ENCODE data around the gene VGF.
"Not testable (repeated sequence)": the region's sequence is repeated elsewhere in the genome, so short reads cannot be mapped to it uniquely, and the experiment has no call there.

VGF gene

DNA sequence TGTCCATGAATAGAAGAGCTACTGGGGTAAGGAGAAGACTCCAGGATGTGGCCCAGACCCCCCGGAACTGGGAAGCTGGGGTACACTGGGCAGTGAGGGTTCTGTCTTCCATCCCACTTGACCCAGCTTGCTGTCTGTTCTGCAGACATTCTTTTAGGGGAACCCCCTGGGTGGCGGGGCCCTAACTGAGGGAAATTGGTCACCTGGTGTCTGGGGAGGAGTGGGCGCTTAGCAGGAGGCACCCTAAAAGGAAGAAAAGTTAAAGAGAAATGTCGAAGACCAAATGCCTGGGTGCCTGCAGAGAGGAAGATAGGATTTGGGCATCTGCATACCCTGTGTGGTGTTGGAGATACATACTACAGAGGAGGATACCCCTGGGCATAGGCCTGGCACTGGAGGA, 10.1 kb downstream of the VGF start:
- Mint-ChIP-seq H3K4me1 (peaks cover 14 to 41% of the 10 kb centered on the region in 2 donors), H3K27me3 (peaks cover 0 to 4% of the 10 kb centered on the region in 2 donors), H3K27ac (peak overlapping the region; percentile 52), H3K4me3 (peak overlapping the region; percentile 89 to 91), H3K36me3 (peaks cover 24 to 42% of the 10 kb centered on the region in 2 donors), H3K9me3 (peaks cover 3 to 4% of the 10 kb centered on the region in 2 donors)
- ATAC-seq (replicated peaks): no peak
- DNase-seq: no peak

DNA sequence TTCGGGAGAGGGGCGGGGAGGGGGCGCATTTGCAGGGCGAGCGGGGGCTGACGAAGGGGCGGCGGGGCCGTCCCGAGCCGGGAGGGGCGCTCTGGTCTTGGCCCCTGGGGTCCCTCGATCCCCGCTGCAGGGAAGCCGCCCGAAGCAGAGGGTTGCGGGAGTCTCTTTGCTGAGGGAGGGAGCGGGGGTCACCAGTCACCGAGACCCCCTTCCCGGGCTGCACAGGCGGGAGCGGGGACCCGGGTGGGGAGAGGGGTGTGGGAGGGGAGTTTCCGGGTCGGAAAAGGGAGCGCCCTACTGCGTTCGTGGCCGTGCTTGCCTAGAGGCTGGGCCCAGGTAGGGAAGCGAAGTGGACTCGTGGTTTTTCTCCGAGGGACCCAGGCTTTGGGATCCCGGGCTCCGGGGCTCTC, 10.7 kb downstream of the VGF start:
- peak overlapping the region; percentile 89 to 91 for H3K4me3 Mint-ChIP-seq
- no peak overlapping the region for H3K27ac Mint-ChIP-seq
- H3K4me1 Mint-ChIP-seq: peaks cover 14 to 41% of the 10 kb centered on the region in 2 donors
- ATAC-seq (replicated peaks): peak; percentile 39 to 49
- peaks cover 3 to 4% of the 10 kb centered on the region in 2 donors for H3K9me3 Mint-ChIP-seq
- DNase-seq: no peak
- H3K36me3 Mint-ChIP-seq: peaks cover 19 to 36% of the 10 kb centered on the region in 2 donors
- H3K27me3 Mint-ChIP-seq: peaks cover 3 to 6% of the 10 kb centered on the region in 2 donors

DNA sequence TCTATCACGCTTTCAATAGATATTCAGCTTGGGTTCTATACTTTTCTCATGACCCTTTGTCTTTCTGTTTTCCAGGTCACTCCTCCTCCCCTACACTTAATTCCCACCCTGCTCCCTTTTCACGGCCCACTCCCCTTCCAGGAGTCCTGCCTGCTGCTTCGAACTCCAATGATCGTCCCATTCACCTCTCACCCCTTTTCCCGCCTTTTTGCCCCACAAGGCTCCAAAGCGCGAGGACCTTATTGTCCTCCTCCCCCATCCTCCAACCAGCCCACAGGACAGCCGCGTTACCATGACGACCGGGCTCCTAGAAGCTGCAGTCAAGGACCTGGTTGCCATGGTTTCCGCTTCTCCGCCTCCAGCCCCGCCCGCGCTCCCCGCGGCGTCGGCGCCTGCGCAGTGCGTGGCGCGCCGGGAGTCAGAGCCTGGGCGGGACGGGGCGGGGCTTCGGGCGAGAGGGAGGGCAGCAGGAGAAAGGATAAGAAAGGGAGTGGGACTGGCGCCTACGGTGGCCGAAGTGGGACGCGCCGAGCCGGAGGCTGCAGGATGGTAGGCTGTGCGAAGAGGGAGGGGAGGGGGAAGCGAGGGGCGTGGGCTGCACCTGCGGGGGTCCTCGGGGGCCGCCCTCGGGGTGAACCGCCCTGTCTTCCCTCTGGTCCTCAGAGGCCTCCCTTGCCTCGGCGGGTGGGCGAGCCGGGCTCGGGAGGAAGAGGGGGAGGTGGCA, 11.2 kb downstream of the VGF start, which contains the start of gene AP1S1:
Gene AP1S1 (plus strand): TSS at position 508 of the 724 bp plus-strand sequence. CDS start 39 bp downstream, at position 547.
- Mint-ChIP-seq H3K27ac (peak within 1 kb of the TSS; percentile 90), H3K9me3 (peaks cover 3 to 4% of the 10 kb centered on the region in 2 donors), H3K36me3 (peaks cover 13 to 30% of the 10 kb centered on the region in 2 donors), H3K27me3 (peaks cover 9 to 12% of the 10 kb centered on the region in 2 donors), H3K4me3 (peak within 1 kb of the TSS; percentile 89 to 91), H3K4me1 (peaks cover 14 to 41% of the 10 kb centered on the region in 2 donors)
- DNase-seq: peak; percentile 89
- ATAC-seq (replicated peaks): peak; percentile 87 to 89

DNA sequence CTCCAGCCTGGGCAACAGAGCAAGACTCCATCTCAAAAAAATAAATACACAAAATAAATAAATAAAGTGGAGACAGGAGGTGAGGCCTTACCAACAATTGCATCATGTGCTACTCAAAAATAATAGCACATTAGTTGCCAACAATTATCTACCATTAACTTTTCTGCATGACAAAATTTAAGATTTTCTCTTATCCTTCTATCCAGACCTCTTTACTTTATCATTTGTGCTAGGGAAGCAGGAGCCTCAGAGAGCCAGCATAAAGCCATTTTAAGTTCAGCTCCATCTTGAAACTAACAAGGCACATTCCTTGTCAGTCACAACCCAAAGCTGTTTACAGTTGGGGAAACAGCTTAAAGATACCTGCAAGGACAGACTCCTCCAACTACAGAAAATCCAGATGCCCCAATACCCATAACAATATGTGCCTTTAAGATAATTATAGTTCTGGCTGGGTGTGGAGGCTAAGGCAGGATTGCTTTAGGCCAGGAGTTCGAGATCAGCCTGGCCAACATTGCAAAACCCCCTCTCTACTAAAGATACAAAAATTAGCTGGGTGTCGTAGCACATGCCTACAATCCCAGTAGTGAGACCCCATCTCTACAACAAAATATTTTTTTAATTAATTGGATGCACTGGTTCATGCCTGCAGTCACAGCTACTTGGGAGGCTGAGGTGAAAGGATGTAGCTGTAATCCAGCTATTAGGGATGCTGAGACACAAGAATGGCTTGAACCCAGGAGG, 13.3 kb downstream of the VGF start:
- Mint-ChIP-seq H3K27ac (no peak overlapping the region), H3K9me3 (peaks cover 3 to 4% of the 10 kb centered on the region in 2 donors), H3K27me3 (peaks cover 17 to 20% of the 10 kb centered on the region in 2 donors), H3K36me3 (peaks cover 7 to 15% of the 10 kb centered on the region in 2 donors), H3K4me3 (no peak overlapping the region), H3K4me1 (peaks cover 14 to 33% of the 10 kb centered on the region in 2 donors)
- no peak for ATAC-seq (replicated peaks)
- DNase-seq: no peak

DNA sequence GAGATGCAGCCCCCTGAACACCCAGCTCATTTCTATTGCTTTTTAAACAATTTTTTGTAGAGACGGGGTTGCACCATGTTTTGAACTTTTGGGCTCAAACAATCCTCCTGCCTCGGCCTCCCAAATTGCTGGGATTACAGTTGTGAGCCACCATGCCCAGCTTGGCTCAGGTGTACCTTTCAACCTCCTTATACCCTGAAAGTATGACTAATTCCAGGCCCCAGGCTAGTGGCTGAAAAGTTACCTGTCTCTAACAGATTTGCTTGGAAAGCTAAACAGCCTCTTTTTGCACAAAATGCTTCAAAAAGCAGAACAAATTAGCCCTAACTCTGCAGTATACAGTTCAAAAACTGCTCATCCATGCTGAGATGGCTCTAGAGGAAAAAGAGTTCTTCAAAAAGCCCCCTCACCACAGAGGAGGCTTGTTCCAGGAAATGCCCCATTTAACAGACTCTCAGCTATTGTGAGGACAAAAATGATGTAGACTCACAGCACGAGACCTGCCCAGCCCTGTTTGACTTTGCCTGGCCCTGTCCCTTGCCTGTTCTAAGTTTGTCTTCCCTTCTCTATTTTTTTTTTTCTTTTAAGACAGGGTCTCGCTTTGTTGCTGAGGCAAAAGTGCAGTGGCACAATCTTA, 24.5 kb downstream of the VGF start:
- H3K4me3 Mint-ChIP-seq: no peak overlapping the region
- no peak overlapping the region for H3K27ac Mint-ChIP-seq
- H3K27me3 Mint-ChIP-seq: peaks cover 33 to 49% of the 10 kb centered on the region in 2 donors
- H3K4me1 Mint-ChIP-seq: peaks cover 20 to 28% of the 10 kb centered on the region in 2 donors
- ATAC-seq (replicated peaks) (no peak), DNase-seq (no peak)
- H3K9me3 Mint-ChIP-seq: no peaks in the 10 kb centered on the region
- no peaks in the 10 kb centered on the region for H3K36me3 Mint-ChIP-seq

DNA sequence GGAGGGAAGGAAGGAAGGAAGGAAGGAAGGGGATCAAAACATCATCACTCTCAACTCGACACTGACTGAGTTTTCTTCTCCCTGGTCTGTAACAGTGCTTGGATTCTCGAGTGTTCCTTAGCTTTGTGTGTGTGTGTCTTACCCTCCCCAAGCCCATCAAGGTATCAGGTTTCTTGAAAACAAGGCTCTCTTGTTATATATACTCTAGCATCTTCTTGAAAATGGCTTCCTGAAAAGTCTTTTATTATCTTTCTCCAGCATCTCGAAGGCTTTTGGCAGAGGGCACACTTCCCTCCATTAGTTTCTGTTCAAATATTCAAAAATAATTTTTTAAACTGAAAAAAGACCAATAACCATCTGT, 25.1 kb downstream of the VGF start:
- peaks cover 30 to 46% of the 10 kb centered on the region in 2 donors for H3K27me3 Mint-ChIP-seq
- no peak overlapping the region for H3K27ac Mint-ChIP-seq
- H3K4me3 Mint-ChIP-seq: no peak overlapping the region
- DNase-seq (no peak), ATAC-seq (replicated peaks) (no peak)
- peaks cover 23 to 30% of the 10 kb centered on the region in 2 donors for H3K4me1 Mint-ChIP-seq
- no peaks in the 10 kb centered on the region for H3K9me3 Mint-ChIP-seq
- H3K36me3 Mint-ChIP-seq: no peaks in the 10 kb centered on the region

DNA sequence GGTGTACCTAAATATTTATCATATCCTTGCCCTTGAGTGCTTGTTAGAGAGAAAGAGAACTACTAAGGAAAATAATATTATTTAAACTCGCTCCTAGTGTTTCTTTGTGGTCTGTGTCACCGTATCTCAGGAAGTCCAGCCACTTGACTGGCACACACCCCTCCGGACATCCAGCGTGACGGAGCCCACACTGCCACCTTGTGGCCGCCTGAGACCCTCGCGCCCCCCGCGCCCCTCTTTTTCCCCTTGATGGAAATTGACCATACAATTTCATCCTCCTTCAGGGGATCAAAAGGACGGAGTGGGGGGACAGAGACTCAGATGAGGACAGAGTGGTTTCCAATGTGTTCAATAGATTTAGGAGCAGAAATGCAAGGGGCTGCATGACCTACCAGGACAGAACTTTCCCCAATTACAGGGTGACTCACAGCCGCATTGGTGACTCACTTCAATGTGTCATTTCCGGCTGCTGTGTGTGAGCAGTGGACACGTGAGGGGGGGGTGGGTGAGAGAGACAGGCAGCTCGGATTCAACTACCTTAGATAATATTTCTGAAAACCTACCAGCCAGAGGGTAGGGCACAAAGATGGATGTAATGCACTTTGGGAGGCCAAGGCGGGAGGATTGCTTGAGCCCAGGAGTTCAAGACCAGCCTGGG, 27.0 kb downstream of the VGF start:
- Mint-ChIP-seq H3K27ac (peak overlapping the region; percentile 98), H3K4me1 (peaks cover 32 to 44% of the 10 kb centered on the region in 2 donors)

DNA sequence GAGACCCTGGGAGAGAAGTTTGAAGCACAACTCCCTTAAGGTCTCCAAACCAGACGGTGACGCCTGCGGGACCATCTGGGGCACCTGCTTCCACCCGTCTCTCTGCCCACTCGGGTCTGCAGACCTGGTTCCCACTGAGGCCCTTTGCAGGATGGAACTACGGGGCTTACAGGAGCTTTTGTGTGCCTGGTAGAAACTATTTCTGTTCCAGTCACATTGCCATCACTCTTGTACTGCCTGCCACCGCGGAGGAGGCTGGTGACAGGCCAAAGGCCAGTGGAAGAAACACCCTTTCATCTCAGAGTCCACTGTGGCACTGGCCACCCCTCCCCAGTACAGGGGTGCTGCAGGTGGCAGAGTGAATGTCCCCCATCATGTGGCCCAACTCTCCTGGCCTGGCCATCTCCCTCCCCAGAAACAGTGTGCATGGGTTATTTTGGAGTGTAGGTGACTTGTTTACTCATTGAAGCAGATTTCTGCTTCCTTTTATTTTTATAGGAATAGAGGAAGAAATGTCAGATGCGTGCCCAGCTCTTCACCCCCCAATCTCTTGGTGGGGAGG, 27.6 kb downstream of the VGF start:
- H3K27me3 Mint-ChIP-seq: peaks cover 33 to 46% of the 10 kb centered on the region in 2 donors
- ATAC-seq (replicated peaks) (peak in 1 of 2 donors; percentile 1), DNase-seq (no peak)
- H3K4me1 Mint-ChIP-seq: peaks cover 30 to 41% of the 10 kb centered on the region in 2 donors
- peak overlapping the region; percentile 39 to 87 for H3K4me3 Mint-ChIP-seq
- H3K27ac Mint-ChIP-seq: peak overlapping the region; percentile 98
- no peaks in the 10 kb centered on the region for H3K36me3 Mint-ChIP-seq
- no peaks in the 10 kb centered on the region for H3K9me3 Mint-ChIP-seq

More for the DNA sequence above, 27.0 kb downstream of the VGF start:
- H3K27me3 Mint-ChIP-seq: peaks cover 33 to 46% of the 10 kb centered on the region in 2 donors
- DNase-seq: peak; percentile 77
- no peaks in the 10 kb centered on the region for H3K9me3 Mint-ChIP-seq
- peak; percentile 97 to 98 for ATAC-seq (replicated peaks)
- H3K4me3 Mint-ChIP-seq: peak overlapping the region; percentile 84 to 87
- no peaks in the 10 kb centered on the region for H3K36me3 Mint-ChIP-seq

DNA sequence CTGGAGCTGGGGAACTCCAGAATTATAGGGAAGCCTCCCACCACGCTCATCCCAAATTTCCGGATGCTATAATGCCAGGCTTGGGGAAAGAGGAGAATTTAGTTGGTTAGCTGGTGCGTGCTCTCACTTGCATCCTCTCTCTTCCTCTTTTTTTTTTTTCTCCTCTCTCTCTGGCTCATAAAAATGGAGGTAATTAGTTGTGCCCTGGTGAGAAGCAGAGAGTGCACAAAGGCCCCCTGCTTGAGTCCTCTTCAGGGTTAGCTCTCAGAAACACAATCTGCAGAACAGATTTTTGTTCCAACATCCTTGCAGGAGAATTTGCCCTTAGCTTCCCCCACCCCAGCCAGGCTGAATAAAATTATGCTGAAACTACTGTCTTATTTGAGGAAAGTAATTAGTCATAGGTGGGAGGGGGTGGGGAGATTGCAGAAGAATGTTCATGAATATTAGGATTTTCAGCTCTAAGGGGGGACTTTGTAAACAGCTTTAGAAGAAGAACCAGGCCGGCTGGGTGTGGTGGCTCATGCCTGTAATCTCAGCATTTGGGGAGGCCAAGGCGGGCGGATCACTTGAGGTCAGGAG, 30.9 kb downstream of the VGF start:
- Mint-ChIP-seq H3K36me3 (no peaks in the 10 kb centered on the region), H3K4me3 (no peak overlapping the region), H3K9me3 (no peaks in the 10 kb centered on the region), H3K4me1 (peaks cover 30 to 41% of the 10 kb centered on the region in 2 donors), H3K27ac (no peak overlapping the region), H3K27me3 (peaks cover 44 to 67% of the 10 kb centered on the region in 2 donors)
- DNase-seq (no peak), ATAC-seq (replicated peaks) (no peak)

DNA sequence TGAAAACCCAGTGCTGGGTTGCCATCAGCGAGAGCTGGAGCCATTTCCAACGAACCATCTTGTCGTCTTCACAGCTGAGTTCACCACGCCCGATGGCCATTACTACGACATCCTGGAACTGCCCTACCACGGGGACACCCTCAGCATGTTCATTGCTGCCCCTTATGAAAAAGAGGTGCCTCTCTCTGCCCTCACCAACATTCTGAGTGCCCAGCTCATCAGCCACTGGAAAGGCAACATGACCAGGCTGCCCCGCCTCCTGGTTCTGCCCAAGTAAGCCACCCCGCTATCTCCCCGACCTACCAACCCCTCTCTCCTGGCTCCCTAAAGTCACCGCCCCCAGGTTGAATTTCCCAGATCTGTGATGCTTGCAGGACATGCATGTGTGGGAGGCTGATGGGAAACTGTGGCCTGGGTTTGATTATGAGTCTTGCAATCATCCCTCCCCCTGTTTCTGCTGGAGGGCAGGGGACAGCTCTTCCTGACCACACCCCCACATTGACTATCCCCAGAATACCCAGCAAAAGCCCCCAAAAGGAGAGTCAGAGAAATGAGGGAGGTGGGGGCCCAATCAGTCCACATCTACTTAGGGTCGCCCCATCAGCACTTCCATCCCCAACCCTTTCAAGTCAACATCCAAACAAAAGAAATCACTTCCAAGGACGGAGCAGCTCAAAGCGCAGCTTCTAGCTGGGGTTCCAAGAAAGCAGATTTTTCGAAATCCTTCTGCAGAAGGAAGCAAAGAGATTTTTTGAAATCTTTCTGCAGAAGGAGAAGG, 31.6 kb downstream of the VGF start:
- no peak overlapping the region for H3K4me3 Mint-ChIP-seq
- peaks cover 44 to 71% of the 10 kb centered on the region in 2 donors for H3K27me3 Mint-ChIP-seq
- no peaks in the 10 kb centered on the region for H3K36me3 Mint-ChIP-seq
- H3K4me1 Mint-ChIP-seq: peaks cover 30 to 41% of the 10 kb centered on the region in 2 donors
- peak overlapping the region; percentile 52 for H3K27ac Mint-ChIP-seq
- ATAC-seq (replicated peaks) (no peak), DNase-seq (no peak)
- H3K9me3 Mint-ChIP-seq: no peaks in the 10 kb centered on the region

DNA sequence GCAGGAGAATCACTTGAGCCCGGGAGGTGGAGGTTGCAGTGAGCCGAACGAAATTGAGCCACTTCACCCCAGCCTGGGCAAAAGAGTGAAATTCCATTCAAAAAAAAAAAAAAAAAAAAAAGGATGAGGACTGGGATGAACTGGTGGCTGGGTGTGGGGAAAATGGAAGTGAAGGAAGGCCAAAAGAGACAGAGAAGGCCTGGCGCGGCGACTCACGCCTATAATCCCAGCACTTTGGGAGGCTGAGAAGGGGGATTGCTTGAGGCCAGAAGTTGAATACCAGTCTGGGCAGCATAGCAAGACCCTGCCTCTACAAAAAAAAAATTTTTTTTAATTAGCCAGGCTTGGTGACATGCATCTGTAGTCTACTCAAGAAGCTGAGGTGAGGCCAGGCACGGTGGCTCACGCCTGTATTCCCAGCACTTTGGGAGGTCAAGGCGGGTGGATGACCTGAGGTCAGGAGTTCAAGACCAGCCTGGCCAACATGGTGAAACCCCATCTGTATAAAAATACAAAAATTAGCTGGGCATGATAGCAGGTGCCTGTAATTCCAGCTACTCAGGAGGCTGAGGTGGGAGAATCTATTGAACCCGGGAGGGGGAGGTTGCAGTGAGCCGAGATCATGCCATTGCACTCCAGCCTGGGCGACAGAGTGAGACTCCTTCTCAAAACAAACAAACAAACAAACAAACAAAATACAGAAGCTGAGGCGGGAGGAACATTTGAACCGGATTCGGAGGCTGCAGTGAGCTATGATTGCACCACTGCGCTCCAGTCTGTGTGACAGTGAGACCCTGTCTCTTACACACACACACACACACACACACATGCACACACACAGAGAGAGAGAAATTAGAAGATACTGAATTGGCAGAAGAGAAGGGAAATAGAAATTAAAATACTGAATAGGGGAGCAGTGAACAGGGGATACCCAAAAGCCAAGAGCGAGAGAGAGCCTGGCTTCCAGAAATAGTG, 32.5 kb downstream of the VGF start:
- peaks cover 26 to 34% of the 10 kb centered on the region in 2 donors for H3K4me1 Mint-ChIP-seq
- ATAC-seq (replicated peaks): not testable (repeated sequence)

DNA sequence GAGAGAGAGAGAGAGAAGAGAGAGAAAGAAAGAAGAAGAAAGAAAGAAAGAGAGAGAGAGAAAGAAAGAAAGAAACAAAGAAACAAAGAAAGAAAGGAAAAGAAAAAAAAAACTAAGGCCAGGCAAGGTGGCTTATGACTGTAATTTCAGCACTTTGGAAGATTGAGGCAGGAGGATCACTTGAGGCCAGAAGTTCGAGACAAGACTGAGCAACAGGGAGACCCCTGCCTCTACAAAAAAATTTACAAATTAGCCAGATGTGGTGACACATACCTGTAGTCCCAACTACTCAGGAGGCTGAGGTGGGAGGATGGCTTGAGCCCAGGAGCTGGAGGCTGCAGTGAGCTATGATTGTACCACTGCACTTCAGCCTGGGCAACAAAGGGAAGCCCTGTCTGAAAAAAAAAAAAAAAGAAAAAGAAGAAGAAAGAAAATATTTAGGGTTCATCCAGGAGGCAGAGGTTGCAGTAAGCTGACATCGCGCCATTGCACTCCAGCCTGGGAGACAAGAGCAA, 35.7 kb downstream of the VGF start:
- no peak overlapping the region for H3K27ac Mint-ChIP-seq
- H3K27me3 Mint-ChIP-seq: peaks cover 61 to 75% of the 10 kb centered on the region in 2 donors

More for the DNA sequence above, 32.5 kb downstream of the VGF start:
- H3K36me3 Mint-ChIP-seq, H3K27ac Mint-ChIP-seq, DNase-seq, H3K4me3 Mint-ChIP-seq, H3K9me3 Mint-ChIP-seq: not testable (repeated sequence)
- H3K27me3 Mint-ChIP-seq: peaks cover 50 to 80% of the 10 kb centered on the region in 2 donors

More for the DNA sequence above, 35.7 kb downstream of the VGF start:
- Mint-ChIP-seq H3K36me3 (no peaks in the 10 kb centered on the region), H3K9me3 (peaks cover 0 to 1% of the 10 kb centered on the region in 2 donors), H3K4me3 (no peak overlapping the region), H3K4me1 (peaks cover 27 to 42% of the 10 kb centered on the region in 2 donors)
- ATAC-seq (replicated peaks) (no peak), DNase-seq (no peak)

Data from stimulated activated naive B cell treated with anti-CD40 and anti-IgM and Interleukin-4, amounts not matched to agents 10 μg/mL and 1 μg/mL and 100 μg/mL, for 72 hours (primary cell).